ENCODE measurements around the gene SYNPO. TPM values are rescaled to one million over a fixed set of nuclear protein-coding genes. Genes with fewer than 3 reads are reported as not detected.
A peak's percentile ranks its signal among the peaks of the same experiment; 100 is the strongest.

The SYNPO gene
- total RNA-seq, 2 donors from 2014 or later: 503 to 769 TPM

DNA sequence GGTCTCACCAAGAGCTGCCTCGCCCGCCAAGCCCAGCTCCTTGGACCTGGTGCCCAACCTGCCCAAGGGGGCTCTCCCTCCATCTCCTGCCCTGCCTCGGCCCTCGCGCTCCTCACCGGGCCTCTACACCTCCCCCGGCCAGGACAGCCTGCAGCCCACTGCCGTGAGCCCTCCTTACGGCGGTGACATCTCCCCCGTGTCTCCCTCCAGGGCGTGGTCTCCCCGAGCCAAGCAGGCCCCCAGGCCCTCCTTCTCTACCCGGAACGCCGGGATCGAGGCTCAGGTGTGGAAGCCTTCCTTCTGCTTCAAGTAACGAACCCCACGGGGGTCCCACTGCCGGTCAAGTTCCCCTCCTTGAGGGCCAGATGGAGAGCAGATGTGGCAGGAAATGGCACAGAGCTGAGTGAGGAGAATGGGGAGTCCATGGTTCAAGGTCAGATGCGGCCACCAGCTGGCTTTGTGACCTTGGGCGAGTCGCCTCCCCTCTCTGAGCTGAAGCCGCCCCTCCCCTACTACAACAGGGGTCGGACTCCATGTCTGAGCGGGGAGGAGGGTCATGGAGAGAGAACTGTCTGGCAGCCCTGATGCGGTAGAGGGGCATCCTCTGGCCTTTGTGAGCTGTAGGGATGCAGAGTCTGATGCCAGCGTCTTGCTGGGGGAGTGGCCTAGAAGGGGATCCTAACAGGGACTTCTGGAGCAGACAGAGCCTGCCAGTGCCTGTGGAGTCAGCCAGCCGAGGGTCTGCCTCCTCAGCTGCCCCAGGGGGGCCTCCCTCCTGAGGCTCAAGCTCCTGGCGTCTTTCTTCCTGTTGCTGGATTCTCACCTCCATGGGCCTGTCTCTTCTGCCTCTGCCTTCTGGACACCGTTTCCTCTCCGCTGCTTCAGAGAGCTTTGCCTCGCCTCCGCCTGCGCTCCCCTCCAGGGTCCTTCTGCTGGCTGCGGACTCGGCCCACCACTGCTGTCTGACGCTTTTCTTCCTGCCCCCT lies 9.9 kb downstream of the SYNPO start:
- intact Hi-C loops (cut with DNase I): no loop called here
- ATAC-seq: no peak
- DNase-seq: peak; percentile 26

DNA sequence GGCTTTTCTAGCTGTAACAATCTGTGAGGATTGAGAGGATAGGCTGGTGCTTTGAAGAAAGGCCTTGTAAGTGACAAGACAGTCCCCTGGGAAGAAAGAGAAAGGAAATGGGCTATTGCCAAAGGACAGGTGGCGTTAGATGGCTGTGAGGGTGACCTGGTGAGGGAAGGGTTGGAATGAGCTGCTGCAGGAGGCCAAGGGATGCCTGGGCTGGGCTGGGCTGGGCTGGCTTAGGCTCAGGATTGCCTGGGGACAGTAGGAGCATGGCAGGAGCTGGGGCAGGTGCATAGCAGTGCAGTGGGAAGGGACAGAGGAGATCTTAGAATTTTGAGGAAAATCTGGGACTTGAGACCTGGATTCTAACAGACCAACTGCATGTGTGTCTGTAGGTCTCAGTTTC lies 10.9 kb downstream of the SYNPO start:
- ATAC-seq: no peak
- peak; percentile 21 for DNase-seq
- intact Hi-C loops (cut with DNase I): no loop called here

DNA sequence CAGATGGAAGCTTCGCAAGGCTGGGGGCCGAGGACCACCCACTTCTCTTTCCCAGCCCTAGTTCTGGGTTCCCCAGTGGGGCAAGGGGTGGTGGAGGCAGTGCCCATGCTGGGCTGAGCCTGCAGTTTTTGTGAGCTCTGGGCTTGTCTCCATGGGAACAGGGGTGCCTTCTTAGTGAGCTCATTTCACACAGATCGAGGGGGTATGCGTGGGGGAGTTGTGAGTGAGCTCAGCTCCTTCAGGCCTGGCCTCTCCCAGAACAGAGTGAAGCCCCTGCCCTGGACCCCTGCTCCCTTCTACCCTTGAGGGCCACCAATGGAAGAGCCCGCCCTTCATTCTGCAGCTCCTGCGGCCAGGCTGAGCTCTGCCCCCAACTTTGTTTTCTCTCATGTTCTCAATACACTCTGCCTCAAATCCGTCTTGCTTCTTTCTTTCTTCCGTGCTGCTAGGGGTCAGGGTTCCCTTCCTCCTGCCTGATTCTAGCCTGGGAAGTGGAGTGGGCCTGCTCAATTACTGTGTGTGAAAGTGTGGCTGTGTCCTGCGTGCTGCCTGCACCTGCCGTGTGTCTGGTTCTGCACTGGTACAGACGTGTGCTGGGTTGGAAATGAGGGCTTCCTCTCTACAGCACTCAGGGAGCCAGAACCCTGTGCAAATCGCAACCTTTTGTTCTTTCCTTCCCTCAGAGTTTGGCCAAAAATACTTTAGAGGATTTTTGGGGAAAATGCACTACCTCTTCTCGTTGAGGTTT lies 11.6 kb downstream of the SYNPO start:
- no peak for ATAC-seq
- peak; percentile 17 for DNase-seq
- intact Hi-C loops (cut with DNase I): no loop called here

DNA sequence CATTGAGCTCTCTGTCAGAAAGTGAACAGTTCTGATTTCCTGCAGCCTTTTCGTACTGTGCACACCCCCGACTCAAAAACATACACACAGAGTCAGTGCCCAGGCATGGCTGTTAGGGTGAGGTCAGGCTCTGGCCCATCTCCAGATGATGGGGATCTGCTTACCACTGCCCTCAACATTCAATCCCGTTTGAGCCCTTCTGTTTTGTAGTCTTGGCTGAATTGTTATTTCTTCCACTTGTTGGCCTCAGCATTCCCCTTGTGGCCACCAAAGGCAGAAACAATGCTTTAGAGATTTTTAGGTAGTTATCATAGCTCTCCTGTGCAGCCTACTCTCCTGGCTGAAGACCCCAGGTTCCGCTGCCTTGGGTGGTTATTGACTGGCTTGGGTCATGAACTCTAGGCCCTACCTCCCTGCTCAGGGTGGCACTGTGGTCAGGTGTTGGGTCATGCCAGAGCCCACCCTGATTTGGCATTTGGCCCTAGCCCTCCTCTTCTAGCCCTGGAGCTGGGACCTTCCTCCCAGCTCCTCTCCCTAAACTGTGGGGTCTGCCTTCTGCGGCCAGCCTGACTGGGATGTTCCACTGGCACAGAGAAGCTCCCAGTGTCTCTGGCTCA lies 12.8 kb downstream of the SYNPO start:
- intact Hi-C loops (cut with DNase I): no loop called here
- DNase-seq: peak; percentile 22
- no peak for ATAC-seq

DNA sequence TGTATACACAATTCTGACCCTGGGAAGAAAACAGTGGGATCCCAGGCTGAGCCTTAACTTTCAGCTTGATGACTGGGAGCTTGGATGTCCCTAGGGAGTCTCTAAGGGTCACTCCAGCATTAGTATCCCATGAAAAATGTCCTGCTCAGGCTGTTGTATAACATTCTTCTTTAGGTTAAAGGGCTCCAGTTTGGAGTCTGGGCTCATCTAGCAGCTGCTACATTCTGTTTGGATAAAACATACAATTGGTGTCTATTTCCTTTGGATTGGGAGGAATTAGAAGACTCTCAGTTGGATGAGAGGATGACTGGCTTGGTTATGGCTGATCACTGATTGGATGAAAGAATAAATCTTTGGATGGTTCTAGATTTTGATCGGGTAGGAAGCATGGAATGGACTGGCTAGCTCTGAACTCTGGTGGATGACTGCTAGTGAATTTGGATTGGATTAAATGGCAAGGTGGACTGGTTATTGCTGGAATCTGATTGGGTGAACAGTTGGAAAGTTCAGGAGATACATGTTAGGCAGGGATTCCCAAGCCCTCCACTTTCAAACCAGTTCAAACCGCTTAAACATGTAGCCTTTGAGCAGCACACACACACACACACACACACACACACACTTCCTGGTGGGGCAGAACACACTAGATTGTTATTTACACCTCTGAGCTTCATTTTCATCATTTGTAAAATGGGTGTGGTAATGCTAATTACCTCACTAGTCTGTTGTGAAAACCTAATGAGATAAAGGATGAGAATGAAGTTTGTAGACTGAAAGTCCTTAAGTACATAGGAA lies 13.5 kb downstream of the SYNPO start:
- intact Hi-C loops (cut with DNase I): no loop called here
- DNase-seq (peak; percentile 3), ATAC-seq (no peak)

DNA sequence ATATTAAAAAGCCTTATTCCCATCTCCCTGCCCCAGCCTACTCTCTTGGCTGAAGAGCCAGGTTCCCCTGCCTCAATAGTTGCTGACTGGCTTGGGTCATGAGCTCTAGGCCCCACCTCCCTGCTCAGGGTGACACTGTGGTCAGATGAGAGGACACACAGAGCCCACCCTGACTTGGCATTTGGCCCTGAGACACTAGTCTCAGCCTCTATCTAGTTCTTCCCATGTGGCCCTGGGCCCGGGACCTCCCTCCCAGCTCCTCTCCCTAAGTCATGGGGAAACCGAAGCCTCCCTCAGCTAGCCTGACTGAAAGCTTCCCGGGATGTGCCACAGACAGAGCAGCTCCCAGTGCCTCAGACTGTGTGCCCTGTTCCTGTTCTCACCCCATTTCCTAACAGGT lies 14.8 kb downstream of the SYNPO start:
- ATAC-seq: no peak
- intact Hi-C loops (cut with DNase I): loop anchor here in 1 of 2 donors (5.0 kb wide), 1 partner anchor 93 kb away; no protein-coding TSS in a partner anchor
- peak; percentile 46 for DNase-seq

DNA sequence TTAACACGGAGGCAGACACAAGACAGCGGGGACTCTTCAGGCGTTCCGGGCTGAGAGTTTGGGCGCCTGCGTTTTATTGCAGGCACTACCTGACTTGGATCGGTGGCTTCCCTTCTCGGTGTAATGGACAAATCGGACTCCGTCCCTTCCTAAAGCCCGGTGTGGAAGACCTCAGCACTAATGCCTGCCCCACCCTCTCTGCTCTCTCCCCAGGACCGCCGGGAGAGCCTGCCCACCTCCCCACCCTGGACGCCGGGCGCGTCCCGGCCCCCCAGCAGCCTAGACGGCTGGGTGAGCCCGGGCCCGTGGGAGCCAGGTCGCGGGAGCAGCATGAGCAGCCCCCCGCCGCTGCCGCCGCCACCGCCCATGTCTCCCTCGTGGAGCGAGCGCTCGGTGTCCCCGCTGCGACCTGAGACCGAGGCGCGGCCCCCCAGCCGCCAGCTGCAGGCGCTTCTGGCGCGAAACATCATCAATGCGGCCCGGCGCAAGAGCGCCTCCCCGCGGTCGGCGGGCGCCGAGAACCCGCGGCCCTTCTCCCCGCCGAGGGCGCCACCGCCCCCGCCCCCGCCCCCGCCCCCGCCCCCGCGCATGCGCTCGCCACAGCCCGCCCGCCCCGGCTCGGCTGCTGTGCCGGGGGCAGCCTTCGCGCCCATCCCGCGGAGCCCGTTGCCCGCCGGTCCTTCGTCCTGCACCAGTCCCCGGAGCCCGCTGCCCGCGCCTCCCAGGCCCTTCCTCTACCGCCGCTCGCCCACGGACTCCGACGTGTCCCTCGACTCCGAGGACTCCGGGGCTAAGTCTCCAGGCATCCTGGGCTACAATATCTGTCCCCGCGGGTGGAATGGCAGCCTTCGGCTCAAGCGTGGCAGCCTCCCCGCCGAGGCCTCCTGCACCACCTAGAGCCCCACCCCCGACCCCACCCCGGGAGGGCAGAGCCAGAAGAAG lies 16.0 kb downstream of the SYNPO start:
- DNase-seq (peak; percentile 76), ATAC-seq (peak; percentile 61 to 80)
- intact Hi-C loops (cut with DNase I): loop anchor here (1.0 to 5.0 kb wide), 3 partner anchors 66 to 94 kb away; no protein-coding TSS in a partner anchor

DNA sequence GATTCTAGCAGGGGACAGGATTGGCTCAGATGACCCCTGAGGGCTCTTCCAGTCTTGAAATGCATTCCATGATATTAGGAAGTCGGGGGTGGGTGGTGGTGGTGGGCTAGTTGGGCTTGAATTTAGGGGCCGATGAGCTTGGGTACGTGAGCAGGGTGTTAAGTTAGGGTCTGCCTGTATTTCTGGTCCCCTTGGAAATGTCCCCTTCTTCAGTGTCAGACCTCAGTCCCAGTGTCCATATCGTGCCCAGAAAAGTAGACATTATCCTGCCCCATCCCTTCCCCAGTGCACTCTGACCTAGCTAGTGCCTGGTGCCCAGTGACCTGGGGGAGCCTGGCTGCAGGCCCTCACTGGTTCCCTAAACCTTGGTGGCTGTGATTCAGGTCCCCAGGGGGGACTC lies 17.7 kb downstream of the SYNPO start:
- intact Hi-C loops (cut with DNase I): loop anchor here in 1 of 2 donors (5.0 kb wide), 1 partner anchor 96 kb away; no protein-coding TSS in a partner anchor
- DNase-seq: peak; percentile 18
- ATAC-seq: no peak

DNA sequence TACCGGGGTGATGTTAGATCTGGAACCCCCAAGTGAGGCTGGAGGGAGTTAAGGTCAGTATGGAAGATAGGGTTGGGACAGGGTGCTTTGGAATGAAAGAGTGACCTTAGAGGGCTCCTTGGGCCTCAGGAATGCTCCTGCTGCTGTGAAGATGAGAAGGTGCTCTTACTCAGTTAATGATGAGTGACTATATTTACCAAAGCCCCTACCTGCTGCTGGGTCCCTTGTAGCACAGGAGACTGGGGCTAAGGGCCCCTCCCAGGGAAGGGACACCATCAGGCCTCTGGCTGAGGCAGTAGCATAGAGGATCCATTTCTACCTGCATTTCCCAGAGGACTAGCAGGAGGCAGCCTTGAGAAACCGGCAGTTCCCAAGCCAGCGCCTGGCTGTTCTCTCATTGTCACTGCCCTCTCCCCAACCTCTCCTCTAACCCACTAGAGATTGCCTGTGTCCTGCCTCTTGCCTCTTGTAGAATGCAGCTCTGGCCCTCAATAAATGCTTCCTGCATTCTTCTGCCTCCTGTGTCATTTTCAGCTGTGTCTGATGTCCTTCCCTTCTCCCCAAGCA lies 18.3 kb downstream of the SYNPO start:
- peak; percentile 11 for DNase-seq
- ATAC-seq: no peak
- intact Hi-C loops (cut with DNase I): loop anchor here in 1 of 2 donors (5.0 kb wide), 1 partner anchor 96 kb away; no protein-coding TSS in a partner anchor

DNA sequence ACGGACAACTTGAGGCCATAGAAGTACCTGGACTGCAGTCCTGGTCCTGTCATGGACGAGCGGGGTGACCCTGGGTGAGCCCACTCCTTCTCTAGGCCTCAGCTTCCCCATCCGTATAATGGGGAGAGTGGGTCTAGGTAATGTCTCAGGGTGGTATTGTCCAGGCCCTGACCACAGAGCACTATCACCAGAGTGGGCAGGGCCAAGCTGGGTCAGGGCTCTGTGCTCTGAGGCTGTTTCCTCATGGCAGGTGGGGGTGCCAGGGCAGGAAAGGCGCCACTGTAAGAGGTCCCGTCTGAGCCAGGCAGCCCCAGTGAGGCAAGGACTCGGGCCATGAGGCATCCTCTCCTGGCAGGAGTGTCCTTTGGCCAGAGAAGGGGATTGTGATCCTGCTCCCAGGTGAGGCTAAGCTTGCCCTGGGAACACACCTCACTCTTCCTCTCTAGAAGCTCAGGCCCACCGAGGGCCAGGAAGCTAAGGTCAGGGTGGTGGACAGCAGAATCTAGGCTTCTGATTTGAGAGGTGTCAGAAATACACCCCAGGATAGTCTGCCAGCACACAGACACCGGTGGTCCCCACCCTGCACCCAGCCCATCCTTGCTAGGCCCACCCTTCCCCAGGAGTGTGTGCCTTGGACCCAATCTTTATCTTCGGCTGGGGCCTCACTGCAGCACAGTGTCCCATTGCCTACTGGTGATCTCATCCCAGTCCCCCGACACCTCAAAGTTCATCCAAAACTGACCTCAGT lies 19.1 kb downstream of the SYNPO start:
- DNase-seq (peak; percentile 31), ATAC-seq (no peak)
- intact Hi-C loops (cut with DNase I): loop anchor here in 1 of 2 donors (5.0 kb wide), 1 partner anchor 97 kb away; no protein-coding TSS in a partner anchor

DNA sequence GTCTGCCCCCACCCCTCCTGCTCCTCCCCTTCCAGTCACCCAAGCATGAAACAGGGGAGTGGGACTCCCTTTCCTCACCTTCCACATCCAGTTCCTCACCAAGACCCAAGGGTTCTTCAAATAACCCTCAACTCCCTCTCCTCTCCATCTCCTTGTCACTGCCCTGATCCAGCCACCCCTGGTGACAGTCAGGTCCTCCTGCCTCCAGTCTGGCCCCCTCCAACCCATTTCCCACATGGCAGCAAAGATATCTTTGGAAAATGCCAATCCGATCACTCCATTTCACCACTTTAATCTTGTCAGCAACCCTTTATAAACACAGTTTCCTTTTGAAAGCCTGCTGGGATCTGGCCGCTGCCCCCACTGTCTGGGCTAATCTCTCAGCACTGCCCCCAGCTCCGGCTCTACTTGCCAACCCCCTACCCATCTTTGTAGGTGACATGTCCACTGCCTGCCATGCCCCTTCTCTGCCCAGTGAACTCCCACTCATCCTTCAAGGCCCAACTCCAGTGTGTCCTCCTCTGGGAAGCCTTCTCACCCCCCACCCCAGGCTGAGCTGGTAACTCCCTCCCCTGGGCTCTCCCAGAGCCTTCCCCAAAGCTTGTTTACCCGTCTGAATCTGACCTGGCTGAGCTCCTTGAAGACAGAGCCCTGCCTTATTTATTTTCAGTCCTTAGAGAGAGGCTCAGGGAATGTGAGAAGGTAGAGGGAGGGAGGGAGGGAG lies 19.8 kb downstream of the SYNPO start:
- ATAC-seq (no peak), DNase-seq (peak; percentile 20)
- intact Hi-C loops (cut with DNase I): no loop called here

DNA sequence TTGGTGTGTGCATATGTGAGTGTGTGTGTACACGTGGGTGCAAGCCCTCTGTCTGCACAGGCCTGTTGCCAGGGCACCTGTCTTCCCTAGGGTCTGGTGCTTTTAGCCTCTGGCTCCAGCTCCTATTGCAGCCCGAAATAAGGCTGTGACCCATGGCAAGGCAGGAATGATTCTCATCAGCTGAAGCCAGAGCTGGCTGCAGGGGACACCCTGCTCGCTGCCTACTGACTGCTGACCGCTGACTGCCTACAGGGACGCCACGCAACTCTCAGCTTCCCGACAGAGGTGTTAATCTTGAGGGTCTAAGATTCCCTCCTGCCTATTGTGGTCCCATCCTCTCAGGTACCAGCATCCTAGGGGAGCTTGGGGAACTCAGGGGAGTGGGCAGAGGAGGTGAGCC lies 20.6 kb downstream of the SYNPO start, which contains the start of gene MYOZ3:
TSS of gene MYOZ3 (plus strand) at position 166 of the 400 bp plus-strand sequence. CDS start 1,691 bp downstream, outside the sequence.
- intact Hi-C loops (cut with DNase I): no loop called here
- DNase-seq: peak; percentile 11
- no peak for ATAC-seq

DNA sequence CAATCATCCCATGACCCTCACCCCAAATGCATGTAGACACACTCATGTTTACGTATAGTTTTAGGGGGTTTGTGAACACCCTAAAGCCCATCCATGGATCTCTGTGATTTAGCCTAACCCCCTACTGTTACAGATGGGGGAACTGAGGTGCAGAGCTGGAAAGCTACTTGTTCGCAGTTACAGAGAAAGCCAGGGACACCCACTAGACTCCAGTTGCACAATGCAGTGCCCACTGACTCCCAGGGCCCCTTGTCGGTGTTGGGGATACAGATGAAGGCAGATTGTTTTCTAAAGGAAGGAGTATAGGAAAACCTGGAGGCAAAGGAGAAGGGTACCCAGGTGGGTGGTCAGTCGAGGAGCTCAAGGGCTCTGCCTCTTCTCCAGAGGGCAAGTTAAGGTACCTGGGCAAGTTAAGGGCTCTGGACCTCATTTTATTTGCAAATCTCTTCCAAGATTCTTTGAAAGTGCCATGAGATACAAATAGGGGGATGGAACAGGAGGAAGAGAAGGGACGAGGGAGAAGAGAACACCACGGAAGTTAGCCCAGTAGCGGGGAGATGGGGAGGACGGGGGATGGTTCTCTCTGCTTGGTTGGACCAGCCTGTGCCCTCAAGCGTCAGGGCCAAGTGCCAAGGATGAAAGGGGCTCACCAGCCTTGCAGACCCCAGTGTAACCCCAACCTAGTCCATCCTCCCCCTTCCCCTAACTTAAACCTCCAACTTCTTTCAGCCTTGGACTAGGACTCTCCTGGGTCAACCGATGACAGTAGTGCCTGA lies 21.5 kb downstream of the SYNPO start:
- intact Hi-C loops (cut with DNase I): no loop called here
- DNase-seq (peak; percentile 16), ATAC-seq (no peak)

DNA sequence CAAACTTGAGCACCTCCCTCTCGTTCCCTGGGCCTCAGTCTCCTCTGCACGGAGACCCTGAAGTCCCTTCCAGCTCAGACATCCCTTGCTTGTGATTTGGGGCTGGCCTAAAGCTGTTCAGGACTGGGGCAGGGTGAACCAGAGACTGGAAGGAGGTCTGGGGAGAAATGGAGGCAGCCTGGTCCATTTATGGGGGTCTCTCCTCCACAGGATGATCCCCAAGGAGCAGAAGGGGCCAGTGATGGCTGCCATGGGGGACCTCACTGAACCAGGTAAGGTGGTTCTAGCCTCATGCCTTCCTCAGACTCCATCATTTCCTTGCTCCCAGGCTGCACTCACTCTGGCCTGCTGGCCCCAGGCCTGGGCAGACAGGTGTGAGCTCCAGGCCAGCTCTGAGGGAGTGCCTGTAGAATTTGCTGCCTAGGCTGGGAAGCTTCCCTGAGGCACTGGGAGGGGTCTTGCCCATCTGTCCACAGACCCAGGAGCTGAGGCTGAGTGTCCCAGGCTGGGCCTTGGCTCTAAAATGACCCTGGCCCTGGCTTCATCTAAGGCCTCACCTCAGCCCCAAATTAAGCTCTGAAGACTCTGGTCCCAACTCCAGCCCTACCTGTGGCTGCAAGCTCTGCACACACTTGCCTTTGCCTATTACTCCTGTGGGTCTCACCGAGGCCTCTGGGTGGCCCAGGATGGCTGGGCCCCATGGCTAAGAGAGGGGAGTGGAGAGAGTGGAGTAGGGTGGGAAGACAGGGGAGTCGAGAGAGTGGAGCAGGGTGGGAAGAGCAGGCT lies 22.5 kb downstream of the SYNPO start:
- DNase-seq (peak; percentile 9), ATAC-seq (no peak)
- intact Hi-C loops (cut with DNase I): no loop called here
